MCF 10A (cell line): Measurements from ENCODE around the gene SPATA16. TPM values are rescaled to one million over a fixed set of nuclear protein-coding genes. Genes with fewer than 3 reads are reported as not detected.
A peak's percentile ranks its signal among the peaks of the same experiment; 100 is the strongest.

Experiments
- BruUV-seq: library from RNA; stranded (reverse); fragments of 400-500 nt; replicated peaks from 2 replicates; lab custom pipeline; 2021; lab: Mats Ljungman, UMichigan
- CTCF ChIA-PET: fragments of 300-600 bp; sonication (Branson Sonifier 250); formaldehyde crosslinking; extraction: SDS; loops from one replicate; lab custom pipeline; 2021; ENCODE audit warnings: antibody characterized with exemption, inconsistent platforms; lab: Yijun Ruan, JAX
- POLR2A ChIA-PET: fragments of 300-600, 350-650 bp; sonication (Branson Sonifier 250); formaldehyde crosslinking; extraction: SDS; loops from one replicate; lab custom pipeline; 2020; ENCODE audit warnings: antibody characterized with exemption, inconsistent platforms; lab: Yijun Ruan, JAX
- DNase-seq: peaks from one replicate; pipeline ENCODE4 v3.0.0-alpha.2; 2018; ENCODE audit not compliant: unreplicated experiment
- H3K27ac Mint-ChIP-seq: one replicate; pipeline ENCODE4 v1.8.0; 2022; ENCODE audit warnings: mild to moderate bottlenecking, low read depth, mixed read lengths; ENCODE audit not compliant: unreplicated experiment
- H3K27me3 Mint-ChIP-seq: one replicate; pipeline ENCODE4 v1.8.0; 2022; ENCODE audit warnings: mixed read lengths; ENCODE audit not compliant: insufficient read depth, unreplicated experiment
- H3K36me3 Mint-ChIP-seq: one replicate; pipeline ENCODE4 v1.8.0; 2022; ENCODE audit warnings: mild to moderate bottlenecking, moderate library complexity, mixed read lengths; ENCODE audit not compliant: insufficient read depth, unreplicated experiment
- H3K4me1 Mint-ChIP-seq: one replicate; pipeline ENCODE4 v1.8.0; 2022; ENCODE audit warnings: mixed read lengths; ENCODE audit not compliant: insufficient read depth, unreplicated experiment
- H3K4me3 Mint-ChIP-seq: one replicate; pipeline ENCODE4 v1.8.0; 2022; ENCODE audit warnings: mild to moderate bottlenecking, moderate library complexity, mixed read lengths; ENCODE audit not compliant: unreplicated experiment
- H3K9me3 Mint-ChIP-seq: one replicate; pipeline ENCODE4 v1.8.0; 2022; ENCODE audit warnings: mixed read lengths; ENCODE audit not compliant: unreplicated experiment
- CTCF ChIP-seq: fragments of 200-600 bp; IDR thresholded peaks from one replicate; pipeline ENCODE4 v1.8.0; 2022; ENCODE audit warnings: antibody characterized with exemption, mild to moderate bottlenecking; ENCODE audit not compliant: unreplicated experiment
- intact Hi-C: fragments of 100-400 bp; cut with micrococcal nuclease; formaldehyde crosslinking; loops from 2 replicates; pipeline ENCODE4 v1.14.1; 2022
- total RNA-seq: library from RNA; stranded (reverse); gene quantifications from 2 replicates; pipeline ENCODE4 v1.2.3, GENCODE V29; 2022

The SPATA16 gene
- total RNA-seq, 1 experiment from 2014 or later, result not detected

- Mint-ChIP-seq H3K36me3 (no peaks in the 10 kb centered on the region), H3K9me3 (no peaks in the 10 kb centered on the region), H3K4me3 (no peak overlapping the region), H3K27ac (no peak overlapping the region), H3K27me3 (peaks cover 87% of the 10 kb centered on the region), H3K4me1 (no peaks in the 10 kb centered on the region)
- no peak for DNase-seq
- POLR2A ChIA-PET, result no interaction called here
- CTCF ChIA-PET, result interaction anchor here (0.6 to 1.5 kb wide), 5 partner anchors 9 to 308 kb away, joined by 3 read pairs; no protein-coding TSS in a partner anchor
- intact Hi-C loops, result no loop called here
- BruUV-seq, result no TSS peak
- TF ChIP-seq CTCF, result no peak
Observed at GRCh38 chr3:172984914-172985313, 156.1 kb downstream of the SPATA16 start.

GRCh38 chr3:172982736-172983364, 158.2 kb downstream of the SPATA16 start:
- H3K4me1 Mint-ChIP-seq, result no peaks in the 10 kb centered on the region
- peak; percentile 11 for TF ChIP-seq CTCF
- peaks cover 76% of the 10 kb centered on the region for H3K27me3 Mint-ChIP-seq
- intact Hi-C loops, result loop anchor here (1.0 kb wide), 1 partner anchor 63 kb away; no protein-coding TSS in a partner anchor
- POLR2A ChIA-PET, result no interaction called here
- H3K27ac Mint-ChIP-seq, result no peak overlapping the region
- DNase-seq, result peak; percentile 4
- CTCF ChIA-PET, result interaction anchor here (0.7 to 1.0 kb wide), 2 partner anchors 20 to 62 kb away, joined by 4 read pairs; no protein-coding TSS in a partner anchor
- no TSS peak for BruUV-seq
- H3K4me3 Mint-ChIP-seq, result no peak overlapping the region
- no peaks in the 10 kb centered on the region for H3K36me3 Mint-ChIP-seq
- no peaks in the 10 kb centered on the region for H3K9me3 Mint-ChIP-seq

GRCh38 chr3:172981407-172981983, 159.5 kb downstream of the SPATA16 start:
- H3K9me3 Mint-ChIP-seq, result no peaks in the 10 kb centered on the region
- ChIA-PET CTCF (interaction anchor here (0.6 to 1.0 kb wide), 4 partner anchors 12 to 80 kb away, joined by 3 to 4 read pairs (median 4); no protein-coding TSS in a partner anchor), POLR2A (no interaction called here)
- H3K4me1 Mint-ChIP-seq, result no peaks in the 10 kb centered on the region
- no peak for DNase-seq
- intact Hi-C loops, result no loop called here
- H3K27ac Mint-ChIP-seq, result no peak overlapping the region
- peaks cover 72% of the 10 kb centered on the region for H3K27me3 Mint-ChIP-seq
- no TSS peak for BruUV-seq
- no peak for TF ChIP-seq CTCF
- no peak overlapping the region for H3K4me3 Mint-ChIP-seq
- H3K36me3 Mint-ChIP-seq, result no peaks in the 10 kb centered on the region

GRCh38 chr3:172980849-172981248, 160.2 kb downstream of the SPATA16 start:
- no peak for TF ChIP-seq CTCF
- intact Hi-C loops, result no loop called here
- BruUV-seq, result no TSS peak
- Mint-ChIP-seq H3K27ac (no peak overlapping the region), H3K4me3 (no peak overlapping the region), H3K4me1 (no peaks in the 10 kb centered on the region), H3K27me3 (peaks cover 72% of the 10 kb centered on the region), H3K36me3 (no peaks in the 10 kb centered on the region), H3K9me3 (no peaks in the 10 kb centered on the region)
- CTCF ChIA-PET, result no interaction called here
- POLR2A ChIA-PET, result no interaction called here
- DNase-seq, result no peak
